OCI-LY7 (cell line): Measurements from ENCODE around the gene BSCL2. TPM values are rescaled to one million over a fixed set of nuclear protein-coding genes. Genes with fewer than 3 reads are reported as not detected.

Experiments used
- BruUV-seq: library from RNA; stranded (reverse); fragments of 400-500 nt; replicated peaks from 2 replicates; lab custom pipeline; 2021; lab: Mats Ljungman, UMichigan
- CTCF ChIA-PET: fragments of 300-600 bp; sonication (Branson Sonifier 250); formaldehyde crosslinking; loops from one replicate; lab custom pipeline; 2022; ENCODE audit warnings: antibody characterized with exemption; ENCODE audit not compliant: unreplicated experiment; lab: Charles Lee
- POLR2A ChIA-PET: fragments of 300-600 bp; sonication (Branson Sonifier 250); formaldehyde crosslinking; loops from one replicate; lab custom pipeline; 2022; ENCODE audit warnings: antibody characterized with exemption; lab: Charles Lee
- DNase-seq: peaks from one replicate; pipeline ENCODE4 v3.0.0-alpha.2; 2015; ENCODE audit warnings: low spot score
- H2AFZ ChIP-seq: fragments of 200-600 bp; sonication (generic), shearing (Covaris generic); 2 replicates; pipeline ENCODE4 v1.6.1; 2014; ENCODE audit warnings: mild to moderate bottlenecking, antibody characterized with exemption, low read length, moderate library complexity
- H3K27ac ChIP-seq: fragments of 200-600 bp; sonication (generic); 2 replicates; pipeline ENCODE4 v1.5.1; 2014; ENCODE audit warnings: mixed run types, low read depth, mild to moderate bottlenecking, moderate library complexity, low read length, inconsistent platforms; ENCODE audit not compliant: poor library complexity, severe bottlenecking
- H3K36me3 ChIP-seq: fragments of 200-600 bp; sonication (generic); 2 replicates; pipeline ENCODE4 v1.6.1; 2014; ENCODE audit warnings: mild to moderate bottlenecking, antibody characterized with exemption, low read length, moderate library complexity, mixed read lengths; ENCODE audit not compliant: insufficient read depth
- H3K4me1 ChIP-seq: fragments of 200-600 bp; sonication (generic); 2 replicates; pipeline ENCODE4 v1.5.1; 2014; ENCODE audit warnings: mild to moderate bottlenecking, low read length; ENCODE audit not compliant: insufficient read depth, poor library complexity, severe bottlenecking
- H3K4me2 ChIP-seq: fragments of 200-600 bp; sonication (generic); 2 replicates; pipeline ENCODE4 v1.6.1; 2014; ENCODE audit warnings: mild to moderate bottlenecking, low read length
- H3K4me3 ChIP-seq: fragments of 200-600 bp; sonication (generic); 2 replicates; pipeline ENCODE4 v1.5.1; 2014; ENCODE audit warnings: mild to moderate bottlenecking, low read depth, low read length; ENCODE audit not compliant: poor library complexity, severe bottlenecking
- H3K79me2 ChIP-seq: fragments of 200-600 bp; sonication (generic); 2 replicates; pipeline ENCODE4 v1.6.1; 2016; ENCODE audit warnings: low read depth, mild to moderate bottlenecking, low read length, moderate library complexity, mixed read lengths; ENCODE audit not compliant: insufficient read depth
- H3K9me2 ChIP-seq: fragments of 200-600 bp; sonication (generic); 2 replicates; pipeline ENCODE4 v1.6.1; 2016; ENCODE audit warnings: mild to moderate bottlenecking, low read length, mixed read lengths; ENCODE audit not compliant: insufficient read depth
- H3K9me3 ChIP-seq: fragments of 200-600 bp; sonication (generic); 2 replicates; pipeline ENCODE4 v1.6.1; 2014; ENCODE audit warnings: mild to moderate bottlenecking, mixed run types, low read length, mixed read lengths
- H4K20me1 ChIP-seq: fragments of 200-600 bp; sonication (generic); 2 replicates; pipeline ENCODE4 v1.6.1; 2014; ENCODE audit warnings: mild to moderate bottlenecking, antibody characterized with exemption, low read length, moderate library complexity, mixed read lengths; ENCODE audit not compliant: insufficient read depth
- EZH2phosphoT487 ChIP-seq: fragments of 200-600 bp; sonication (generic); IDR thresholded peaks from 2 replicates; pipeline ENCODE4 v1.6.1; 2018; ENCODE audit warnings: low read depth, borderline replicate concordance, mild to moderate bottlenecking, mixed run types, antibody characterized with exemption, low read length, moderate library complexity, mixed read lengths
- intact Hi-C: fragments of 100-400 bp; cut with micrococcal nuclease; formaldehyde crosslinking; loops from one replicate; pipeline ENCODE4 v1.10.0; 2022; ENCODE audit not compliant: unreplicated experiment
- total RNA-seq, 2 experiments: library from RNA; depleted of rRNA in 1 of 2; stranded (reverse); fragments of >200 nt in 1 of 2; shearing (Covaris generic) in 1 of 2; gene quantifications; 2 replicates each; pipeline ENCODE4 v1.2.3, GENCODE V29; 2014 to 2022
- TF ChIP-seq, protein P1 (sequence below): fragments of 200-600 bp; sonication (generic); conservative IDR thresholded peaks from 2 replicates; pipeline ENCODE4 v1.5.1; 2014; ENCODE audit warnings: mild to moderate bottlenecking, antibody characterized with exemption, low read length, moderate library complexity, mixed read lengths

The BSCL2 gene
- total RNA-seq, 2 experiments from 2014 or later: 20.7 to 46.2 TPM

DNA sequence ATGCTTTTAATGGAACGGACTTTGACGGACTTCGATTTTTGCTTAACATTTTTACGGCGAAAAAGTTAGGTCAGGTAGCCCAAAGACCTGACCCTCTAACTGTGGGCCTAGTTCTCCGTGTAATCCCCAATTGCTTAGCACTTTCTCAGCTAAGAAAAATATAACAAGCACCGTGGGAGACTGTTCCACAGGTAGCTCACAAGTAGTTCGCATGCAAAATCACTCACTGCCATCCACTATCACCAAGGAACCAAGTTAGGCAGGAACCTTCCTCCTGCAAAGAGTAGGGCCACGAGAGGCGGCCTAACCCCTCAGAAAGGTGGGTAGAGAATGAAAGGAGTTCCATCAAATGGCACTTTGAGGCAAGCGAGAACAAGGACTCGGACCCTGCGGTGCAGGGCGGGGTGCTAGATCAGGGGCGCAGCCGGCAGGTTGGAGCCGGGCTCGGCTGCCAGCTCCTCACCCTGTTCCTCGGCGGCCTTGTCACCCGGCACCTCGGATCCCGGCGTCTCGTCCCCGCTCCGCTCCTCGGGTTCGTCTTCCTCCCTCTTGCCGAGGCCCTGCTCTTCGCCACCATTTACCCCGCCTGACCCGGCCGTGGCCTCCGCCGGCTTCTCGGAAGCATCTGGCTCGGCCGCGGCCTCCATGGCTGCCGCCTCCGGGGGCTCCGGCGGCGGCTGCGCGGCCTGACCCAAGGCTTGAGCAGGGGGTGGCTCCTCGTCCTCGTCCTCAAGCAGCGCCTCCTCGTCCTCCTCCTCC is 19.1 kb upstream of the BSCL2 start:
- Histone ChIP-seq H3K79me2 (peaks cover 89% of the 10 kb centered on the region), H2AFZ (0 out of 2 replicates have a peak overlapping the region, but pooled peaks have one; percentile 9), H3K27ac (peak overlapping the region; percentile 93), H3K9me2 (no peaks in the 10 kb centered on the region), H3K4me2 (peak overlapping the region; percentile 75), H3K4me1 (peaks cover 28% of the 10 kb centered on the region), H3K9me3 (no peaks in the 10 kb centered on the region), H4K20me1 (peaks cover 35% of the 10 kb centered on the region), H3K4me3 (peak overlapping the region; percentile 97), H3K36me3 (peaks cover 58% of the 10 kb centered on the region)
- POLR2A ChIA-PET: interaction anchor here (0.6 to 1.9 kb wide), 13 partner anchors 8 to 135 kb away, joined by 3 to 14 read pairs (median 6); partner anchors contain the start of genes POLR2G, TAF6L, TUT1 and ZBTB3
- BruUV-seq: no TSS peak
- TF ChIP-seq, protein P1, sequence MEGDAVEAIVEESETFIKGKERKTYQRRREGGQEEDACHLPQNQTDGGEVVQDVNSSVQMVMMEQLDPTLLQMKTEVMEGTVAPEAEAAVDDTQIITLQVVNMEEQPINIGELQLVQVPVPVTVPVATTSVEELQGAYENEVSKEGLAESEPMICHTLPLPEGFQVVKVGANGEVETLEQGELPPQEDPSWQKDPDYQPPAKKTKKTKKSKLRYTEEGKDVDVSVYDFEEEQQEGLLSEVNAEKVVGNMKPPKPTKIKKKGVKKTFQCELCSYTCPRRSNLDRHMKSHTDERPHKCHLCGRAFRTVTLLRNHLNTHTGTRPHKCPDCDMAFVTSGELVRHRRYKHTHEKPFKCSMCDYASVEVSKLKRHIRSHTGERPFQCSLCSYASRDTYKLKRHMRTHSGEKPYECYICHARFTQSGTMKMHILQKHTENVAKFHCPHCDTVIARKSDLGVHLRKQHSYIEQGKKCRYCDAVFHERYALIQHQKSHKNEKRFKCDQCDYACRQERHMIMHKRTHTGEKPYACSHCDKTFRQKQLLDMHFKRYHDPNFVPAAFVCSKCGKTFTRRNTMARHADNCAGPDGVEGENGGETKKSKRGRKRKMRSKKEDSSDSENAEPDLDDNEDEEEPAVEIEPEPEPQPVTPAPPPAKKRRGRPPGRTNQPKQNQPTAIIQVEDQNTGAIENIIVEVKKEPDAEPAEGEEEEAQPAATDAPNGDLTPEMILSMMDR: no peak
- no peak for TF ChIP-seq EZH2phosphoT487
- CTCF ChIA-PET: interaction anchor here (0.6 kb wide), 1 partner anchor 1082 kb away, joined by 3 read pairs; no protein-coding TSS in a partner anchor
- DNase-seq: peak; percentile 37
- intact Hi-C loops: loop anchor here (2.0 to 10.0 kb wide), 6 partner anchors 20 to 132 kb away; partner anchors contain the start of genes BSCL2, GNG3, LBHD1 and TMEM179B

DNA sequence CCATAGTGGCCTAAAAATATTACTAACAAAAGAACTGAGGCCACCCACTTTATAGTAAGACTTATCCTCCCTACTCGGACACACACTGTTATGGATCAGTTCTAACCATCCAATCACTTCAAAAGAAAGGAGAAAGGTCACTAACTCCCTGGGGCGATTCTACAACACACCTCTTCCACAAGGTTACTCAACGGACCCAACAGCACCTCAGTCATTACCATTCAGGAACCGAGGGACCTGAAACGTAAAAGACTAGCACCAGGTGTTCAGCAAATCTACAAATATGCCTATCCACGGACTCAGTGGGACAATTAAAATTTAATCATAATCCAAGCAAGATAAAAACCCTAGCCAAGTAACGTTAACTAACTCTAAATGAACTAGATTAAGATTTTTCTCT is 18.4 kb upstream of the BSCL2 start:
- H3K36me3 ChIP-seq: peaks cover 61% of the 10 kb centered on the region
- BruUV-seq: TSS peak; percentile 19
- H3K9me3 ChIP-seq: no peaks in the 10 kb centered on the region
- no peak for DNase-seq
- H4K20me1 ChIP-seq: peaks cover 35% of the 10 kb centered on the region
- H3K9me2 ChIP-seq: no peaks in the 10 kb centered on the region
- peak overlapping the region; percentile 93 for H3K27ac ChIP-seq
- H3K79me2 ChIP-seq: peaks cover 88% of the 10 kb centered on the region
- ChIA-PET POLR2A (interaction anchor here (1.0 to 1.5 kb wide), 3 partner anchors 9 to 70 kb away, joined by 3 to 5 read pairs (median 4); partner anchors contain the start of gene ZBTB3), CTCF (no interaction called here)
- H3K4me3 ChIP-seq: peak overlapping the region; percentile 97
- peak overlapping the region; percentile 75 for H3K4me2 ChIP-seq
- no peak for TF ChIP-seq EZH2phosphoT487
- TF ChIP-seq, protein P1: no peak
- peaks cover 25% of the 10 kb centered on the region for H3K4me1 ChIP-seq
- H2AFZ ChIP-seq: no peak overlapping the region
- intact Hi-C loops: loop anchor here (2.0 to 10.0 kb wide), 6 partner anchors 19 to 131 kb away; partner anchors contain the start of genes BSCL2, GNG3, LBHD1 and TMEM179B
